ENCODE measurements around the gene NCS1. TPM values are rescaled to one million over a fixed set of nuclear protein-coding genes. Genes with fewer than 3 reads are reported as not detected.
"Not testable (repeated sequence)": the region's sequence is repeated elsewhere in the genome, so short reads cannot be mapped to it uniquely, and the experiment has no call there.

Gene NCS1
- total RNA-seq, 2 experiments from 2014 or later, result 3.3 TPM

DNA sequence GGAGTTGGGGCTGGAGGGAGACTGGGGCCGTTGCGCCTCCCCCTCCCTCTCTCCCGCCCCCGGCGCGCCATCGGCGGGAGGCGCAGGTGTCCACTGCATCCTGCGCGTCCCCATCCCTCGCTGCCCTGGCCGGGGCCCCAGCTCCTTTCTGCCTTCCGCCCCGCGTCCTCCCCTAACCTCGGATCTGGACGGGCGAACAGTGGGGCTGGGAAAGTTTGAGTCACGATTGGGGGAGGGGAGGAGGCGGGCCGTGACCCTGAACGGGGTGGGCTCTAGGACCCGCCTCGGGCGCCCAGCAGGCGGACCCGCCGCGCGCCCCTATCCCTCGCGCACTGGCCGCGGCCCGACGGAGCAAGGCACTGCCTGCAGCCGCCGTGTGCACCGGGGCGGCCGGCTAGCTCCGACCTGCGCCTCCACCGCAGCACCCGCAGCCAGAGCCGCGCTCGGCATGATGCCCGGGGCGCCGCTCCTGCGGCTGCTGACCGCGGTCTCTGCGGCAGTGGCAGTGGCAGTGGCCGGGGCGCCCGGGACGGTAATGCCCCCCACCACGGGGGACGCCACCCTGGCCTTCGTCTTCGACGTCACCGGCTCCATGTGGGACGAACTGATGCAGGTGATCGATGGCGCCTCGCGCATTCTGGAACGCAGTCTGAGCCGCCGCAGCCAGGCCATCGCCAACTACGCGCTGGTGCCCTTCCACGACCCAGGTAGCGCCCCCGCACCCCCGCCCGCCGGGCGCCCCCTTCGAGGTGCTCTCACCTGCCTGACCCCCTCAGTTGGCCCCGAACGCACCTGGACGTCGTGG lies 93.4 kb downstream of the NCS1 start, which contains the start of gene HMCN2:
TSS of gene HMCN2 (plus strand) at position 330 of the 805 bp plus-strand sequence. CDS start at position 449, 119 bp downstream.
- ChIA-PET POLR2A (interaction anchor here (1.0 kb wide), 1 partner anchor 213 kb away, joined by 3 read pairs; no protein-coding TSS in a partner anchor), CTCF (no interaction called here)
- H3K4me3 Mint-ChIP-seq, result no peak within 1 kb of the TSS
- no peak within 1 kb of the TSS for H3K27ac Mint-ChIP-seq
- no peaks in the 10 kb centered on the region for H3K36me3 Mint-ChIP-seq (ENCODE audit: low read depth)
- H3K9me3 Mint-ChIP-seq (ENCODE audit: insufficient read depth), result no peaks in the 10 kb centered on the region
- DNase-seq, result no peak
- no peak for ATAC-seq
- no peaks in the 10 kb centered on the region for H3K4me1 Mint-ChIP-seq (ENCODE audit: low read depth)
- peaks cover 62% of the 10 kb centered on the region for H3K27me3 Mint-ChIP-seq (ENCODE audit: low read depth)

DNA sequence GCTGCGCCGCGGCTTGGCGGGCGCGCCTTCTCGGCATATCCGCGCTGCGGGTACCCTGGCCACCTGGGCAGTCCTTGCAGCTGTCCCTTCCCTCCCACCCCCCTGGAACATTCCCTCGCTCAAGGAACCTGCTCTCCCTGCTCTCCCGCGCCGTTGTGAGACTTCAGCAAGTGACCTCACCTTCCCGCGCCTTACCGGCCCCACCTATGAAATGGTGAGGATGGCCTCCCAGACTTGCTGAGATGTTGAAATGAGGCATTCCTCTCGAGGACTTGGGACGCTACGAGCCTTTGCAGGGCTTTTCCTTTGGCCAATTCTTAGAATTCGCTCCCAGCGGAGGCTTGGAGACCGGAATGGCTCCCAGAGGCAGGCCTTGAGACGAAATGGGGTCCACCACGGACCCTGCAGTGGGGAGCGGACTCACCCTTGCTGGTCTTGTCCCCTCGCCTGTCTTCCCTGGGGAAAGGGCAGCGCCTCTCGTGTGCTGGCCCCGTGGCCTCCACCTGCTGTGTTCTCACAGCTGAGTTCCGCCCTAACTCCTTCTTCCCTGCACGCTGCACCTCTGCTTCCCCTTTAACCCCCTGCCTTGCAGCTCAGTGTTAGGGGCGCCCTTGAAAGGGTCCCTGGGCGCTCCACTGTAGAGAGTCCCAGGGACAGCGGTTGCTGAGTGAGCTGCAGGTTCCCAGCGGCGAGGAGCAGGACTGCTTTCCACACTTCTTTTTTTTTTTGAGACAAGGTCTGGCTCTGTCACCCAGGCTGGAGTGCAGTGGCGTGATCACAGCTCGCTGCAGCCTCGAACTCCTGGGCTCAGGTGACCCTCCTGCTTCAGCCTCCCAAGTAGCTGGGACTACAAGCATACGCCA lies 94.3 kb downstream of the NCS1 start:
- POLR2A ChIA-PET, result no interaction called here
- Mint-ChIP-seq H3K27ac (no peak overlapping the region), H3K27me3 (ENCODE audit: low read depth) (peaks cover 70% of the 10 kb centered on the region), H3K36me3 (ENCODE audit: low read depth) (no peaks in the 10 kb centered on the region), H3K4me1 (ENCODE audit: low read depth) (no peaks in the 10 kb centered on the region), H3K9me3 (ENCODE audit: insufficient read depth) (no peaks in the 10 kb centered on the region), H3K4me3 (no peak overlapping the region)
- CTCF ChIA-PET, result interaction anchor here (1.4 kb wide), 1 partner anchor 159 kb away, joined by 3 read pairs; no protein-coding TSS in a partner anchor
- DNase-seq, result no peak
- ATAC-seq, result no peak

DNA sequence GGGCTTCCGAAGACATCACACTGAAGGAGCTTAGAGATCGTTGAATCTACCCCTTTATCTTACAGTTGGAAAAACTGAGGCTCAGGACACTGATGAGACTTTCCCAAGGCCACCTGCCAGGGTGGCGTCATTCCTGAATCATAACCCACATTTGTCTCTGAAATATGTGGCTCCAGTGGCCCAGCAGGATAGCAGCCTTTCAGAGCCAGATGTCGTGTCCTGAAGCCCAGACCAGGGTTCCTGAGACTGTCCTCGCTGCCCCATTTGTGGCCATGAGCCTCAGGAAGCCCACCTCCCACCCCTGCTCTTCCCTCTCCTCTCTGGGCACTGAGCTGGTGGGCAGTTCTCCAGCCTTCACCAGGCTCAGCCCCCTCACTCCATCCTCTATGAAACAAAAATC lies 95.7 kb downstream of the NCS1 start:
- Mint-ChIP-seq H3K36me3 (ENCODE audit: low read depth) (no peaks in the 10 kb centered on the region), H3K9me3 (ENCODE audit: insufficient read depth) (no peaks in the 10 kb centered on the region), H3K4me3 (no peak overlapping the region), H3K27me3 (ENCODE audit: low read depth) (peaks cover 68% of the 10 kb centered on the region), H3K4me1 (ENCODE audit: low read depth) (no peaks in the 10 kb centered on the region), H3K27ac (no peak overlapping the region)
- CTCF ChIA-PET, result interaction anchor here (1.4 kb wide), 1 partner anchor 160 kb away, joined by 3 read pairs; no protein-coding TSS in a partner anchor
- DNase-seq (no peak), ATAC-seq (no peak)
- POLR2A ChIA-PET, result no interaction called here

DNA sequence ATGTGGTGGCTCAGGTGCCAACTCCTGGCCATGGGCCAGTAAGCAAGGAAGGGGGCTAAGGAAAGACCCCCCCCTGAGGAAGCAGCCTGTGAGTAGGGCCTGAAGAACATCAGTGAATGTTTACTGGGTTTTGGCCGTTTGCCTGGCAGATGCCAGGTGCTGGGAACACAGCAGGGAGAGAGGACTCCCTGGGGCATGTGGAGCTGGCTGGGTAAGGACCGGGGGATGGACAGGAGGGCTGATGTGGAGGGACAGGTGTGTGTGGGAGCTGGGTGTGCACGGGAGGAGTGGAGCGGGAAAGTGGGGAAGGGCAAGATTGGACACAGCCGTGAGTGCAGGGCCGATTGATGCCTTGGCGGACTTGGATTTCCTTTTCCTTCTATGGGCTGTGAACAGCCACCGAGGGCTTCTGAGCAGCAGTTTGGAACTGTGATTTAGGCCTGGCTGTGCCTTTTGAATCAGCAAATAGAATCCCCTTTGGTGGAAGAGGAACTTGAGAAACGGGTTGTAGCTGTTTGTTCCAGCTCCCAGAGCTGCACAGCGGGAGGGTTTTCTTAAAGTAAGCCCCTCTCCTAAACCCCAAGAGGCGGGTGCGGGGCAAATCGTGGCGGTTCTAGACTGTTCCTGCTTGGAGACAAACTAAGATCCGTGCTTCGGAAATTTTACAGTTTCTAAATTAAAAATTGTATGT lies 96.5 kb downstream of the NCS1 start:
- no peak overlapping the region for H3K27ac Mint-ChIP-seq
- H3K27me3 Mint-ChIP-seq (ENCODE audit: low read depth), result peaks cover 62% of the 10 kb centered on the region
- no peaks in the 10 kb centered on the region for H3K36me3 Mint-ChIP-seq (ENCODE audit: low read depth)
- ATAC-seq, result no peak
- CTCF ChIA-PET, result no interaction called here
- POLR2A ChIA-PET, result no interaction called here
- no peaks in the 10 kb centered on the region for H3K9me3 Mint-ChIP-seq (ENCODE audit: insufficient read depth)
- DNase-seq, result no peak
- no peak overlapping the region for H3K4me3 Mint-ChIP-seq
- no peaks in the 10 kb centered on the region for H3K4me1 Mint-ChIP-seq (ENCODE audit: low read depth)

DNA sequence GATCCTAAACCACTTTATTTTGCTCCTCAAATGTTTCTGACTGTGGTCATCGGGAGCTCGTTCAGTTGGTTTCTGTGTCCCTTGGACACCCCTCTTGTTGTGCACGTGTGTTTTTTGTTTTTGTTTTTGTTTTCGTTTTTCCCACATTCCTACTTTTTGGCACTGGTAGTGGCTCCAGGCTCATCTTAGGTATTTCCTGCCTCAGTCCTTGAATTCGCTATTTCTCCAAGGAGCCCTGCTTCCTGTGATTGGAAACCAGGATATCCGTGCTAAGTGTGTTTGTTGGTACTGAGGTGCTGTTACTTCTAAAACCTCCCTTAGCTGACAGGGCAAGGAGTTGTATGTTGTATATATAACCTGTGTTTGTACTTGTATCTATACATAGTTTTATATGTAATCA lies 99.3 kb downstream of the NCS1 start:
- peaks cover 43% of the 10 kb centered on the region for H3K27me3 Mint-ChIP-seq (ENCODE audit: low read depth)
- DNase-seq (no peak), ATAC-seq (no peak)
- no peaks in the 10 kb centered on the region for H3K9me3 Mint-ChIP-seq (ENCODE audit: insufficient read depth)
- no peak overlapping the region for H3K27ac Mint-ChIP-seq
- no peak overlapping the region for H3K4me3 Mint-ChIP-seq
- H3K36me3 Mint-ChIP-seq (ENCODE audit: low read depth), result no peaks in the 10 kb centered on the region
- ChIA-PET CTCF (no interaction called here), POLR2A (no interaction called here)
- no peaks in the 10 kb centered on the region for H3K4me1 Mint-ChIP-seq (ENCODE audit: low read depth)

DNA sequence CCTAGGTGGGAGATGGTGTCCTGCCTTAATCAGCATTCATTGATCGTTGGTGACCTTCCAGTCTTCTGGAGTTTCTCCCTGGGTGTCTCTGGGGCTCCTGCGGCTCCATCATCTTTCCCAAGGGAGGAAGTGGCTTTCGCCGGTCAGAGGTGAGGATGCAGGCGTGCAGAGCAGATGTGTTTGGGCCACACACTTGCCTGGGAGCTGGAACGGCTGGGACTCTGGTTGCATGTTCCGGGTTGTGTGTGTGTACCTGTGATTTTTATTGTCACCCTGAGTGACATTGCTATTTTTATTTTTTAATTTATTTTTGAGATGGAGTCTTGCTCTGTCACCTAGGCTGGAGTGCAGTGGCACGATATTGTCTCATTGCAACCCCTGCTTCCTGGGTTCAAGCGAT lies 103.0 kb downstream of the NCS1 start:
- ChIA-PET CTCF (no interaction called here), POLR2A (no interaction called here)
- Mint-ChIP-seq H3K4me3 (no peak overlapping the region), H3K27ac (no peak overlapping the region), H3K9me3 (ENCODE audit: insufficient read depth) (no peaks in the 10 kb centered on the region), H3K4me1 (ENCODE audit: low read depth) (no peaks in the 10 kb centered on the region), H3K27me3 (ENCODE audit: low read depth) (peaks cover 13% of the 10 kb centered on the region), H3K36me3 (ENCODE audit: low read depth) (no peaks in the 10 kb centered on the region)
- DNase-seq (no peak), ATAC-seq (no peak)

DNA sequence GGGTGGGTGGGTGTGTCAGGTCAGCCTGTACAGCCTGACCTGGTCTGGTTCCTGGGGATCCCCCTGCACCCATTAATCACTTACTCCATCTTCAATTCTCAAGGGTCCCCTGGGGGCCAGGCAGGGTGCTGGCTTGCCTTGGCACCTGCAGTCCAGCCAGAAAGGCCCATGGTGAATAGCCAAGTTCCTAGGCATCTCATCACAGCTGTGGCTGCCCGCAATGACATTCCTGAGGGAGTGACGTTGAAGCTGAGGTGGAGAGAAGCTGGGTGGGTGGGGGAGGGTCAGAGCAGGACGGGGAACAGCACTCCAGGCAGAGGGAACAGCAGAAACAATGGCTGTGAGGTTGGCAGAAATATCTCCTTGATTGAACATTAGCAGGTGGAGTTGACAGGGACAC lies 103.9 kb downstream of the NCS1 start:
- H3K36me3 Mint-ChIP-seq (ENCODE audit: low read depth), result no peaks in the 10 kb centered on the region
- peaks cover 8% of the 10 kb centered on the region for H3K27me3 Mint-ChIP-seq (ENCODE audit: low read depth)
- H3K27ac Mint-ChIP-seq, result no peak overlapping the region
- DNase-seq (no peak), ATAC-seq (no peak)
- ChIA-PET CTCF (no interaction called here), POLR2A (no interaction called here)
- no peaks in the 10 kb centered on the region for H3K9me3 Mint-ChIP-seq (ENCODE audit: insufficient read depth)
- H3K4me3 Mint-ChIP-seq, result no peak overlapping the region
- H3K4me1 Mint-ChIP-seq (ENCODE audit: low read depth), result no peaks in the 10 kb centered on the region

DNA sequence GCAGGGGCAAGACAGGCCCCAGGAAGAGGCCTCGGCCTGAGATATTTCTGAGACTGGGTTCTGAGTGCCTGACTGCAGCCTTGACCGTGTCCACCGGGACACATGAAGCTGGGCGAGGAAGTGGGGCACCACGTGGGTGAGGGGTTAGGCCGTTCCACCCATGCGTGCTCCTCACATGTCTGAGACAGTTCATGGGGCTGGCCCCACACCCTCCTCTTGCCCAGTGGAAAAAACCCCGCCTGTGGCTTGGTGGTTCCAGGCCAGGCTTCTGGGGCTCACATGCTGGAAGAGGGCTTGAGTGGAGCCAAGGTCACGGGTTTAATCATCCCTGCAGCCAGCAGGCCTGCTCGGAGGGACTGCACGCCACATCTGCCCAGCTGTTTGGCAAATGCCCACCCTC lies 104.8 kb downstream of the NCS1 start:
- CTCF ChIA-PET, result no interaction called here
- no peaks in the 10 kb centered on the region for H3K36me3 Mint-ChIP-seq (ENCODE audit: low read depth)
- H3K27ac Mint-ChIP-seq, result no peak overlapping the region
- DNase-seq (no peak), ATAC-seq (no peak)
- no peaks in the 10 kb centered on the region for H3K4me1 Mint-ChIP-seq (ENCODE audit: low read depth)
- POLR2A ChIA-PET, result no interaction called here
- peaks cover 3% of the 10 kb centered on the region for H3K27me3 Mint-ChIP-seq (ENCODE audit: low read depth)
- H3K9me3 Mint-ChIP-seq (ENCODE audit: insufficient read depth), result no peaks in the 10 kb centered on the region
- no peak overlapping the region for H3K4me3 Mint-ChIP-seq

DNA sequence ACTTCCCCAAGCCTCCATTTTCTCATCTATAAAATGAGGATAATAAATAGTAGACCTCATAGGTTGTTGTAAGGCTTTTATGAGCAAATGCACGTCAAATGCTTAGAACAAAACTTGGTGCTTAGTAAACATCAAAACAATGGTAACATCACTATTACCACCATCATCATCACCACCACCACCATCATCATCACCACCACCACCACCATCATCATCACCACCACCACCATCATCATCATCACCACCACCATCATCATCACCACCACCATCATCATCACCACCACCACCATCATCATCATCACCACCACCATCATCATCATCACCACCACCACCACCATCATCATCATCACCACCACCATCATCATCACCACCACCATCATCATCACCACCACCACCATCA lies 105.3 kb downstream of the NCS1 start:
- H3K27ac Mint-ChIP-seq; DNase-seq; H3K4me3 Mint-ChIP-seq; ATAC-seq; H3K36me3 Mint-ChIP-seq (ENCODE audit: low read depth); POLR2A ChIA-PET; H3K4me1 Mint-ChIP-seq (ENCODE audit: low read depth); H3K9me3 Mint-ChIP-seq (ENCODE audit: insufficient read depth); CTCF ChIA-PET; H3K27me3 Mint-ChIP-seq (ENCODE audit: low read depth): not testable (repeated sequence)

DNA sequence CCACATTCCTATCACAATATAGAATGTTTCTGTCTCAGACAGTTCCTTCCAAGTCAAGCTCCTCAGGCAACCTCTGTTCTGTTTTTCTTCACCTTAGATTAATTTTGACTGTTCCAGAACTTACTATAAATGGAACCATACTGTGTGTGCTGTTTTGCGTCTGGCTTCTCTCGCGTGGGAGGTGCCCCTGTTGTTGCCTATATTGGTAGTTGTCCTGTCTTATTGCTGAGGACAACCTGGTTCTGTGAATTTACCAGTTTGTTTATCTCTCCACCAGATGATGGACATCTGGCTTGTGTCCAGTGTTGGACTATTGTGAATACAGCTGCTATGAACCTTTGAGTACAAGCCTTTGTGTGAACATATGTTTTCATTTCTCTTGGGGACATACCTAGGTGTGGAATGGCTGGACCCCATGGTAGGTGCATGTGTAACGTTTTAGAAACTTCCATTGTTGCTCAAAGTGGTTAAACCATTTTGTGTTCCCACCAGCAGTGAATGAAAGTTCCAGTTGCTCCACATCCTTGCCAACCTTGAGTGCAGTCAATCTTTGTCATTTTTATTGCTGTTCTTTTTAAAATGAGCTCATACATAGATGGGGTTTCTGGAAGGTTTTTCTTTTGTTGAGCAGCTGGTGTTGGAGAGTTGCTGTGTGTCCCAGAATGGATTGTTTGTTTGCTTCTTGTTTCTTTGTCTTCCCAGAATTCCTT lies 111.5 kb downstream of the NCS1 start:
- Mint-ChIP-seq H3K27me3 (ENCODE audit: low read depth) (no peaks in the 10 kb centered on the region), H3K27ac (no peak overlapping the region), H3K4me3 (no peak overlapping the region), H3K9me3 (ENCODE audit: insufficient read depth) (no peaks in the 10 kb centered on the region), H3K36me3 (ENCODE audit: low read depth) (no peaks in the 10 kb centered on the region), H3K4me1 (ENCODE audit: low read depth) (no peaks in the 10 kb centered on the region)
- ATAC-seq (no peak), DNase-seq (no peak)
- ChIA-PET POLR2A (no interaction called here), CTCF (no interaction called here)

DNA sequence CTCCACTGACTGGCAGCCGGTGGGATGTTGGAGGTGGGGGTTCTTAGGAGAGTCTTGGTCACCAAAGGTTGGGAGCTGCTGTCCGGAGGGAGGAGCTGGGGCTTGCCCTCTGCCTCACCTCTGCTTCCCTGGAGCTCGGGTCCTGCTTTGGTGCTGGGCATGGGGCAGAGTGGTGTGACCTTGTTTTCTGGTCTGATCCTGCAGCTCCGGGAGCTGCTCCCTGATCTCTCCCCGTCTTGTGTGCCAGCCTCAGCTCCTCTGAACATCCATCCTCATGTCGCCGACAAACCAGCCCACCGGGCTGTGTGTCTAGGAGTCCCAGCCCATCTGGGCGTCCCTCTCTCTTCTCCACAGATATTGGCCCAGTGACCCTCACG lies 112.0 kb downstream of the NCS1 start:
- no peaks in the 10 kb centered on the region for H3K9me3 Mint-ChIP-seq (ENCODE audit: insufficient read depth)
- H3K27ac Mint-ChIP-seq, result no peak overlapping the region
- ChIA-PET CTCF (no interaction called here), POLR2A (no interaction called here)
- no peaks in the 10 kb centered on the region for H3K4me1 Mint-ChIP-seq (ENCODE audit: low read depth)
- no peaks in the 10 kb centered on the region for H3K27me3 Mint-ChIP-seq (ENCODE audit: low read depth)
- DNase-seq (no peak), ATAC-seq (no peak)
- H3K36me3 Mint-ChIP-seq (ENCODE audit: low read depth), result no peaks in the 10 kb centered on the region
- no peak overlapping the region for H3K4me3 Mint-ChIP-seq
